HepG2 (cell line): ENCODE measurements around the gene ZMYM1.

Source experiments
- HNRNPL ChIP-seq: fragments of 200-400 bp; formaldehyde crosslinking; IDR thresholded peaks from 2 replicates; pipeline ENCODE4 v1.6.1; 2017; ENCODE audit warnings: mild to moderate bottlenecking, low read depth, low read length
- IKZF4 ChIP-seq: sonication (generic); formaldehyde crosslinking; IDR thresholded peaks from 2 replicates; pipeline ENCODE4 v1.5.1; 2020; ENCODE audit warnings: borderline replicate concordance, mild to moderate bottlenecking, low read depth, missing genetic modification reagents; ENCODE audit errors: not compliant biosample characterization
- MAFK ChIP-seq, 2 experiments: IDR thresholded peaks in 1 of 2; conservative IDR thresholded peaks in 1 of 2; 2 replicates each; pipeline ENCODE4 v1.6.1; 2011; ENCODE audit warnings: improper control_type of control experiment in 2 of 2, low read length in 2 of 2
- PATZ1 ChIP-seq: sonication (generic); formaldehyde crosslinking; IDR thresholded peaks from 2 replicates; pipeline ENCODE4 v1.4.0; 2020; ENCODE audit warnings: missing genetic modification reagents
- RBFOX2 ChIP-seq: fragments of 200-400 bp; formaldehyde crosslinking; IDR thresholded peaks from 2 replicates; pipeline ENCODE4 v1.6.1; 2017; ENCODE audit warnings: low read depth, mild to moderate bottlenecking, low read length
- STAG1 ChIP-seq: sonication (generic); formaldehyde crosslinking; IDR thresholded peaks from 2 replicates; pipeline ENCODE4 v1.4.0; 2020; ENCODE audit warnings: missing genetic modification reagents
- THAP7 ChIP-seq: sonication (generic); formaldehyde crosslinking; IDR thresholded peaks from 2 replicates; pipeline ENCODE4 v1.8.1; 2023; ENCODE audit warnings: mild to moderate bottlenecking, missing genetic modification reagents
- ZFP36L2 ChIP-seq: sonication (generic); formaldehyde crosslinking; IDR thresholded peaks from 2 replicates; pipeline ENCODE4 v1.4.0; 2020; ENCODE audit warnings: missing genetic modification reagents
- ZNF121 ChIP-seq: sonication (generic); formaldehyde crosslinking; IDR thresholded peaks from 2 replicates; pipeline ENCODE4 v1.5.0; 2020; ENCODE audit warnings: mild to moderate bottlenecking, missing genetic modification reagents
- TF ChIP-seq, protein P1 (sequence below): sonication (generic); formaldehyde crosslinking; IDR thresholded peaks from 2 replicates; pipeline ENCODE4 v1.5.0; 2020; ENCODE audit warnings: mild to moderate bottlenecking, missing genetic modification reagents, moderate library complexity
- TF ChIP-seq, protein P2 (sequence below): sonication (generic); formaldehyde crosslinking; IDR thresholded peaks from 2 replicates; pipeline ENCODE4 v1.4.0; 2020; ENCODE audit warnings: missing genetic modification reagents
- TF ChIP-seq, protein P3 (sequence below): IDR thresholded peaks from 2 replicates; pipeline ENCODE4 v1.6.1; 2016; ENCODE audit warnings: control low read depth

- no peak for TF ChIP-seq RBFOX2
- no peak for TF ChIP-seq IKZF4 (CRISPR knock-in tag)
- no peak for TF ChIP-seq ZNF121 (CRISPR knock-in tag)
- TF ChIP-seq, protein P1, sequence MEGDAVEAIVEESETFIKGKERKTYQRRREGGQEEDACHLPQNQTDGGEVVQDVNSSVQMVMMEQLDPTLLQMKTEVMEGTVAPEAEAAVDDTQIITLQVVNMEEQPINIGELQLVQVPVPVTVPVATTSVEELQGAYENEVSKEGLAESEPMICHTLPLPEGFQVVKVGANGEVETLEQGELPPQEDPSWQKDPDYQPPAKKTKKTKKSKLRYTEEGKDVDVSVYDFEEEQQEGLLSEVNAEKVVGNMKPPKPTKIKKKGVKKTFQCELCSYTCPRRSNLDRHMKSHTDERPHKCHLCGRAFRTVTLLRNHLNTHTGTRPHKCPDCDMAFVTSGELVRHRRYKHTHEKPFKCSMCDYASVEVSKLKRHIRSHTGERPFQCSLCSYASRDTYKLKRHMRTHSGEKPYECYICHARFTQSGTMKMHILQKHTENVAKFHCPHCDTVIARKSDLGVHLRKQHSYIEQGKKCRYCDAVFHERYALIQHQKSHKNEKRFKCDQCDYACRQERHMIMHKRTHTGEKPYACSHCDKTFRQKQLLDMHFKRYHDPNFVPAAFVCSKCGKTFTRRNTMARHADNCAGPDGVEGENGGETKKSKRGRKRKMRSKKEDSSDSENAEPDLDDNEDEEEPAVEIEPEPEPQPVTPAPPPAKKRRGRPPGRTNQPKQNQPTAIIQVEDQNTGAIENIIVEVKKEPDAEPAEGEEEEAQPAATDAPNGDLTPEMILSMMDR (CRISPR knock-in tag) = no peak
- no peak for TF ChIP-seq MAFK (conservative IDR thresholded peaks at IDR 0.05 in 1 of 2, IDR thresholded peaks at IDR 0.05 in 1 of 2; ENCODE audit: low read length in 2 of 2)
- no peak for TF ChIP-seq THAP7 (CRISPR knock-in tag)
- TF ChIP-seq, protein P2, sequence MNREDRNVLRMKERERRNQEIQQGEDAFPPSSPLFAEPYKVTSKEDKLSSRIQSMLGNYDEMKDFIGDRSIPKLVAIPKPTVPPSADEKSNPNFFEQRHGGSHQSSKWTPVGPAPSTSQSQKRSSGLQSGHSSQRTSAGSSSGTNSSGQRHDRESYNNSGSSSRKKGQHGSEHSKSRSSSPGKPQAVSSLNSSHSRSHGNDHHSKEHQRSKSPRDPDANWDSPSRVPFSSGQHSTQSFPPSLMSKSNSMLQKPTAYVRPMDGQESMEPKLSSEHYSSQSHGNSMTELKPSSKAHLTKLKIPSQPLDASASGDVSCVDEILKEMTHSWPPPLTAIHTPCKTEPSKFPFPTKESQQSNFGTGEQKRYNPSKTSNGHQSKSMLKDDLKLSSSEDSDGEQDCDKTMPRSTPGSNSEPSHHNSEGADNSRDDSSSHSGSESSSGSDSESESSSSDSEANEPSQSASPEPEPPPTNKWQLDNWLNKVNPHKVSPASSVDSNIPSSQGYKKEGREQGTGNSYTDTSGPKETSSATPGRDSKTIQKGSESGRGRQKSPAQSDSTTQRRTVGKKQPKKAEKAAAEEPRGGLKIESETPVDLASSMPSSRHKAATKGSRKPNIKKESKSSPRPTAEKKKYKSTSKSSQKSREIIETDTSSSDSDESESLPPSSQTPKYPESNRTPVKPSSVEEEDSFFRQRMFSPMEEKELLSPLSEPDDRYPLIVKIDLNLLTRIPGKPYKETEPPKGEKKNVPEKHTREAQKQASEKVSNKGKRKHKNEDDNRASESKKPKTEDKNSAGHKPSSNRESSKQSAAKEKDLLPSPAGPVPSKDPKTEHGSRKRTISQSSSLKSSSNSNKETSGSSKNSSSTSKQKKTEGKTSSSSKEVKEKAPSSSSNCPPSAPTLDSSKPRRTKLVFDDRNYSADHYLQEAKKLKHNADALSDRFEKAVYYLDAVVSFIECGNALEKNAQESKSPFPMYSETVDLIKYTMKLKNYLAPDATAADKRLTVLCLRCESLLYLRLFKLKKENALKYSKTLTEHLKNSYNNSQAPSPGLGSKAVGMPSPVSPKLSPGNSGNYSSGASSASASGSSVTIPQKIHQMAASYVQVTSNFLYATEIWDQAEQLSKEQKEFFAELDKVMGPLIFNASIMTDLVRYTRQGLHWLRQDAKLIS (CRISPR knock-in tag) = no peak
- TF ChIP-seq, protein P3, sequence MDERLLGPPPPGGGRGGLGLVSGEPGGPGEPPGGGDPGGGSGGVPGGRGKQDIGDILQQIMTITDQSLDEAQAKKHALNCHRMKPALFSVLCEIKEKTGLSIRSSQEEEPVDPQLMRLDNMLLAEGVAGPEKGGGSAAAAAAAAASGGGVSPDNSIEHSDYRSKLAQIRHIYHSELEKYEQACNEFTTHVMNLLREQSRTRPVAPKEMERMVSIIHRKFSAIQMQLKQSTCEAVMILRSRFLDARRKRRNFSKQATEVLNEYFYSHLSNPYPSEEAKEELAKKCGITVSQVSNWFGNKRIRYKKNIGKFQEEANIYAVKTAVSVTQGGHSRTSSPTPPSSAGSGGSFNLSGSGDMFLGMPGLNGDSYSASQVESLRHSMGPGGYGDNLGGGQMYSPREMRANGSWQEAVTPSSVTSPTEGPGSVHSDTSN (CRISPR knock-in tag) = no peak
- no peak for TF ChIP-seq ZFP36L2 (CRISPR knock-in tag)
- TF ChIP-seq PATZ1 (CRISPR knock-in tag) = no peak
- TF ChIP-seq HNRNPL = no peak
- TF ChIP-seq STAG1 (CRISPR knock-in tag) = no peak
These were observed 64.7 kb downstream of the ZMYM1 start for GRCh38 chr1:35143737-35144508.
